Measurements from ENCODE around the gene DOCK6. TPM values are rescaled to one million over a fixed set of nuclear protein-coding genes. Genes with fewer than 3 reads are reported as not detected.

Gene DOCK6
- total RNA-seq, 1 donor from 2014 or later: 56.8 TPM

DNA sequence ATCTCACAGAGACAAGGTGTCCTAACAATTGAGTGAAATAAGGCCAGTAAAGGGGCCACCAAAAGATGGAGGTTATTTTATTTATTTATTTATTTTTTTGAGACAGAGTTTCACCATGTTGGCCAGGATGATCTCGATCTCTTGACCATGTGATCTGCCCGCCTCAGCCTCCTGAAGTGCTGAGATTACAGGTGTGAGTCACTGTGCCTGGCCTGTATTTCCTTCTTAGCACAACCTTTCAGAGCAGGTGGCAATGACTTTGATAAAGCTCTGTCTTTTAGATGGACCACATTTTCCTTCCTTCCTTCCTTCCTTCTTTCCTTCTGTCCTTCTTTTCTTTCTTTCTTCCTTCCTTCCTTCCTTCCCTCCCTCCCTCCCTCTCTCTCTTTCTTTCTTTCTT lies 11.0 kb upstream of the DOCK6 start:
- Histone ChIP-seq H3K36me3 (ENCODE audit: control insufficient read depth, insufficient read depth, low read length) (no peaks in the 10 kb centered on the region), H3K4me3 (ENCODE audit: low read depth, low read length) (no peak overlapping the region), H3K27me3 (ENCODE audit: control insufficient read depth, insufficient read depth, low read length) (no peaks in the 10 kb centered on the region)
- DNase-seq (ENCODE audit: low read depth): no peak
- TF ChIP-seq, protein P1, sequence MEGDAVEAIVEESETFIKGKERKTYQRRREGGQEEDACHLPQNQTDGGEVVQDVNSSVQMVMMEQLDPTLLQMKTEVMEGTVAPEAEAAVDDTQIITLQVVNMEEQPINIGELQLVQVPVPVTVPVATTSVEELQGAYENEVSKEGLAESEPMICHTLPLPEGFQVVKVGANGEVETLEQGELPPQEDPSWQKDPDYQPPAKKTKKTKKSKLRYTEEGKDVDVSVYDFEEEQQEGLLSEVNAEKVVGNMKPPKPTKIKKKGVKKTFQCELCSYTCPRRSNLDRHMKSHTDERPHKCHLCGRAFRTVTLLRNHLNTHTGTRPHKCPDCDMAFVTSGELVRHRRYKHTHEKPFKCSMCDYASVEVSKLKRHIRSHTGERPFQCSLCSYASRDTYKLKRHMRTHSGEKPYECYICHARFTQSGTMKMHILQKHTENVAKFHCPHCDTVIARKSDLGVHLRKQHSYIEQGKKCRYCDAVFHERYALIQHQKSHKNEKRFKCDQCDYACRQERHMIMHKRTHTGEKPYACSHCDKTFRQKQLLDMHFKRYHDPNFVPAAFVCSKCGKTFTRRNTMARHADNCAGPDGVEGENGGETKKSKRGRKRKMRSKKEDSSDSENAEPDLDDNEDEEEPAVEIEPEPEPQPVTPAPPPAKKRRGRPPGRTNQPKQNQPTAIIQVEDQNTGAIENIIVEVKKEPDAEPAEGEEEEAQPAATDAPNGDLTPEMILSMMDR (IDR thresholded peaks at IDR 0.05; ENCODE audit: insufficient read depth, low read length, poor library complexity, severe bottlenecking): no peak

DNA sequence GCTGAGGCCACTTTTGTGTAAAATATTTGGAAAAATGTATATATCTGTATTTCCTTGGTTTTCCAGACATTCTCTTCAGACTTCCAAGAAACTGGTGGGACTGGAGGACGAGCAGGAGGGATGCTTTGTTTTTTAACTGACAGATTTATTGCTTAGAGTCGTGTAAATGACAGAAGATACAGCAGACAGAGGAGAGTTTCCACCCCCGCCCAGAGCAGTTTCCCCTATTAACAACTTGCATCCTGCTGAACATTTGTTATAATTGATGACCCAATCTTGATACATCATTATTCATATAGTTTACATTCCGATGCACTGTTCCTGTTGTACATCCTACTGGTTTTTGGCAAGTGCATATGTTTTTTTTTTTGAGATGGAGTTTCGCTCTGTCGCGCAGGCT lies 7.1 kb upstream of the DOCK6 start:
- no peak for DNase-seq (ENCODE audit: low read depth)
- Histone ChIP-seq H3K27me3 (ENCODE audit: control insufficient read depth, insufficient read depth, low read length) (no peaks in the 10 kb centered on the region), H3K4me3 (ENCODE audit: low read depth, low read length) (no peak overlapping the region), H3K36me3 (ENCODE audit: control insufficient read depth, insufficient read depth, low read length) (no peaks in the 10 kb centered on the region)
- TF ChIP-seq, protein P1 (IDR thresholded peaks at IDR 0.05; ENCODE audit: insufficient read depth, low read length, poor library complexity, severe bottlenecking): no peak

DNA sequence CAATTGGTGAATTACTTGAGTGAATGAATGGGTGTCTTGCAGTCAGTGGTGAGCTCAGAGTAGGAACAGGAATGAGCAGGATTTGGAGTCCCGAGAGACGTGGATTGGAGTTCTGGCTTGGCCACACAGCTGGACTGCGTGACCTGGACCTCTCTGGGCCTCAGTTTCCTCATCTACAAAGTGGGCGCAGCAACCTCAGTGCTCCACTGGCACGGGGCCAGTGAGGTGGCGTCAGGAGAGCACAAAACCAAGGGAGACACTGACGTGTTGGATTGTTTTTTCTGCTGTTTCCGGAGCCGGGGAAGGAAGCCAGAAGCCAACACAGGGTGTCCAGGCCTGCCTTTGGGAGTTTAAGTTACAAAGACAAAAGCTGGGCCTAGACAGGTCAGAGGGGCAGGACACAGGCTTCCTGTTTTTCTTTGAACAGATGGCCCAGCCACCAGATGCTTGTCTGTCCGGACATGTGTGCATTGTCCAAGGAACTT lies 6.5 kb upstream of the DOCK6 start:
- no peak overlapping the region for H3K4me3 ChIP-seq (ENCODE audit: low read depth, low read length)
- no peaks in the 10 kb centered on the region for H3K36me3 ChIP-seq (ENCODE audit: control insufficient read depth, insufficient read depth, low read length)
- H3K27me3 ChIP-seq (ENCODE audit: control insufficient read depth, insufficient read depth, low read length): no peaks in the 10 kb centered on the region
- DNase-seq (ENCODE audit: low read depth): no peak
- TF ChIP-seq, protein P1 (IDR thresholded peaks at IDR 0.05; ENCODE audit: insufficient read depth, low read length, poor library complexity, severe bottlenecking): no peak

DNA sequence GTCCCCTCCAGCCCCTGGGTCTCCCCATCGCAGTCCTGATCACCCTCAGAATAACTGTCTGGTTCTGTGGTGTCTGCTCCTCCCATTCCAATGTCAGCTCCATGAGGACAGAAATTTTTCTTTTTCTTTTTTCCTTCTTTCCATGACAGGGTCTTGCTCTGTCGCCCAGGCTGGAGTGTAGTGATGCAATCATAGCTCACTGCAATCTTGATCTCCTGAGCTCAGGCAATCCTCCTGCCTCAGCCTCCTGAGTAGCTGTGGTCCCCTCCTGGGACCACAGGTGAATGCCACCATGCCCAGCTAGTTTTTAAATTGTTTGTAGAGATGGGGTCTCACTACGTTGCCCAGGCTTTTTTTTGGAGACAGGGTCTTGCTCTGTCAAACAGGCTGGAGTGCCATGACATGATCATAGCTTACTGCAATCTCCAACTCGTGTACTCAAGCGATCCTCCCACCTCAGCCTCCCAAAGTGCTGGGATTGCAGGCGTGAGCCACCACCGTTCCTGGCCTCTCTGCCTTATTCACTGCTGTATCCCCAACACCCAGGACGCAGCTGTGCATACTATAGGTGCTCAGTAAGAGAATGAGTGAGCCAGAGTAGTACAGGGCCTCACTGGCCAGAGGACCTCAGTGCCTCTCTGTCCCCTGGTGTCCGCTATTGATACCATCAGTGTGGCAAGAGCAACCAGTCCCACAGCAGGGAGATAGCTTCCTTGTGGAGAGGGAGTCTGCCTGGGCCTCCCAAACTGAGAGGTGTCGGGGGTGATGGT lies 5.2 kb upstream of the DOCK6 start:
- no peak for DNase-seq (ENCODE audit: low read depth)
- Histone ChIP-seq H3K36me3 (ENCODE audit: control insufficient read depth, insufficient read depth, low read length) (no peaks in the 10 kb centered on the region), H3K27me3 (ENCODE audit: control insufficient read depth, insufficient read depth, low read length) (no peaks in the 10 kb centered on the region), H3K4me3 (ENCODE audit: low read depth, low read length) (no peak overlapping the region)
- TF ChIP-seq, protein P1 (IDR thresholded peaks at IDR 0.05; ENCODE audit: insufficient read depth, low read length, poor library complexity, severe bottlenecking): no peak

DNA sequence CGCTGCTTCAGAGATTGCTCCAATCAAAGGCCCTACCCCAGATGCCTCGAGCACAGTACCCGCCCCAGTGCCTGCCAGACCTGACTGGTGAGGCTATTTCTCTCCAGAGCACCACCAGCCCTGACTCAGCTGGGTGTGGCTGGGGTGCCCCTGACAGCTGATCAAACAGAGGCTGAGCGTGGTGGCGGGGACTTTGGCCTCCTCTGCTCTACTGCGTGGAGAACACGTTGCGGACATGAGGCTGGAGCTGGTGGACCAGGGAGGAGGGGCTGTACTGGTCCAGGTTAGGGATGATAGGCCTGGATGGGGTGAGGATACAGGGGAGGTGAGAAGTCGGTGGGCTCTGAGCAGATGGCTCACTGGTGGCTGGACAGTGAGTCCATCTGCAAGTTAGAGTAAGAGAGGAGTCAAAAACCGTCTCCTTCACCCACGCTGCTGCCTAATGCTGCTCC lies 3.5 kb upstream of the DOCK6 start:
- Histone ChIP-seq H3K4me3 (ENCODE audit: low read depth, low read length) (no peak overlapping the region), H3K36me3 (ENCODE audit: control insufficient read depth, insufficient read depth, low read length) (no peaks in the 10 kb centered on the region), H3K27me3 (ENCODE audit: control insufficient read depth, insufficient read depth, low read length) (no peaks in the 10 kb centered on the region)
- DNase-seq (ENCODE audit: low read depth): no peak
- TF ChIP-seq, protein P1 (IDR thresholded peaks at IDR 0.05; ENCODE audit: insufficient read depth, low read length, poor library complexity, severe bottlenecking): no peak

Data from kidney epithelial cell (primary cell).